ENCODE data around the gene TTLL11.
"Not testable (repeated sequence)": the region's sequence is repeated elsewhere in the genome, so short reads cannot be mapped to it uniquely, and the experiment has no call there.

Gene TTLL11

GRCh38 chr9:122039234-122039633, 53.9 kb downstream of the TTLL11 start:
- no peak for DNase-seq

DNA sequence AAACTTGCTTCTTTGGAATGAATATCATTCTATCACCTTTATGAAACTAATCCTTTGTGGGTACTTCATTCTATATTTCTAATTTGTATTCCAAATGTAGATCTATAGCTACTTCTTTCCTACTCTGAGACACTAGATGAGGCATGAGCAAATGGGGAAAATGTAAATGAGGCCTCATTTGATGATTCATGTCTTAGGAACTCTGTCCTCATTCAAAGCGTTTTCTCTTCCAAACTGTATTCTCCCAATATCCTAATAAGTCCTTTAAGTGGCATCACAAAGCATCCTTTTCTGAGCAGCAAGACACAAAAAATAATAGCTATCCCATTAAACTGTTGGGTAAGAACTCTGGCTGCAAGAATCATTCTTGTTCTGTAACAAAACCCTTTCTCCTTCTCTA, 56.1 kb downstream of the TTLL11 start:
- no peak for DNase-seq

DNA sequence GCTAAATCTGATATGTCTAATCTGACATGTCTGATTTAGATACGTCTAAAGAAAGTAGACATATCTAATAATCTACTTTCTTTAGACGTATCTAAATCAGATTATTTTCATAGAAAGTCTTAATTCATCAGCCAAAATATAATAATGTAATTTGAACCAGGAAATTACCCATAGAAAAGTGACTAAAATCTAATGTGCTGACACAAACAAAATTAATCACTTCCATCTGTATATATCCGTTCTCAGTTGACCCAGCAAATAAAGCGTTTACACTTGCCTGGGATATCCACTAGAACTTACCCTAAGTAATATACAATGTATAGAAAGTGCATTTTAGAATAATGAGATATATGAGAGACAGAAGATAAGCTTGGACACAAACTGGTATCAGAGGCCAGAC, 56.7 kb downstream of the TTLL11 start:
- no peak for DNase-seq

DNA sequence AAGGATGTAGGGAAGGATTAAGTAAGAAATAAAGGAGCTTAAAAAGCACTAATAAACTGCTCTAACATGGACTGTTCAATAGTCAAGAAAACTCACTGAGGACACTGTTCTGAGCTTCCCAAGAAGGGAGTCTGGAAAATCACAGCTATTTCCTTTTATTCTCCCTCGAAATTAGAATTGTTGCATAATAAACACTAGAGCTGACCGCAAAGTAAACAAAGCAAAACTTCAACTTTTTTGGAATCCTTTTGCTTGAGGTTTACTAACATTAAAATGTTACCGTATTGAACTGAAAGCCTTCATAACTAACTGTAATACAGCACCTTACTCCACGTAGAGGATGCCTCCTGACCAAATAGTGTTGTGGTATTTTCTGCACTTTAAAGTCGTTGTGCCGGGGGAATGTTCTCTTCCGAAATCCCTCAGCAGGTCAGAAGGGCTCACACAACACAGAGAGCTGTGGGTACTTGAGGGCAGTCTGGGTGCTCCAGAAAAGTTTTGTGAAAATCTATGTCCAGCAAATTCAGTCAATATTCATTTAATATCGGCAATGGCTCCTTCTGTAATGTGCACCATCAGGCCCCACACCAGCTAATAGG, 59.2 kb downstream of the TTLL11 start:
- DNase-seq: no peak

DNA sequence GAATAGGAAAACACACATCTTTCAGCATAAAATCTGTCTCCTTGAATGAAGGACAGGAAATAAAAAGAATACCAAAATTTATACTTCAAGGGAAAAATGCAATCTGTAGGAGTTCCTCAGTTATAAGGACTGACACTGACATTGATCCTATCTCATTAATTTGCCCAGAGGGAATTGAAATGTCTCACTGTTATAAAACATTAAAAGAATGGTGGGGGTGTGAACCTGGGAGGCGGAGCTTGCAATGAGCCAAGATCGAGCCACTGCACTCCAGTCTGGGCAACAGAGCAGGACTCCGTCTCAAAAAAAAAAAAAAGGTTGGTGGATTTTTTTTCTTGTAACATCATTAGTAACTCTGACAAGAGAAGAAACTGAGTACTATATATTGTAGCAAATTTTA, 60.8 kb downstream of the TTLL11 start:
- no peak for DNase-seq

- DNase-seq: no peak
These were observed 61.3 kb downstream of the TTLL11 start for GRCh38 chr9:122031776-122032175.

DNA sequence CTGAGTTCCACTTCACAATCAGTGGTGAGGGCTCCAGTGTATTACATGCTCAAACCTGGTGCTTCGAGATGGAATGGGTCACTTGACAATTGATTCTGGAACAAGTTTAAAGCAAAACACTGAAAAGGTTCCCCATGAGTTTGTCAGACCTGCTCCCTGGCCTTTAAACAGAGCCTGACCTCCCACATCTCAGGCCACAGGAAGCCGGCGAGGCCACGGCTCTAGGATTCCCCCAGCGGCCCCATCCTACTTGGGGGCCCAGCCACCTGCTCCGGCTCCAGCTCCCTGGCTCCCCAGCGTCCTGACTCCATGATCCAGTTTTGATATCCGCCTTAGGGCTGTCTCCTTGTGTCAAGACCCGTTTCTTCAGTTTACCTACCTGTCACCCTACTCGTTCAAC, 62.0 kb downstream of the TTLL11 start:
- DNase-seq: no peak

GRCh38 chr9:122030357-122030756, 62.8 kb downstream of the TTLL11 start:
- DNase-seq: no peak

DNA sequence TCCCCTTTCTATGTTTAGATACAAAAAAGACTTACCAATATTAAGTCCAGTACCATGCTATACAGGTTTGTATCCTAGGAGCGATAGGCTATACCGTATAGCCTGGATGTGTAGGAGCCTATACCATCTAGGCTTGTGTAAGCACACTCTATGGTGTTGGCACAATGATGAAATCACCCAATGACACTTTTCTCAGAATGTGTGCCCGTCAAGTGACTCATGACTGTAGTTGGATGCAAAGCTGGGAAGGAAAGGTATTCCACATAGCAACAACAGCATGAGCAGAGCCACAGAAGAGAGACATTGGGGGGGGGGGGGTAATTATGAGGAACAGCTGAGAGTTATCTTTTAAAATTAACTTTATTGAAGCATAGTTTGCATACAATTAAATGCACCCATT, 63.2 kb downstream of the TTLL11 start:
- DNase-seq: no peak

DNA sequence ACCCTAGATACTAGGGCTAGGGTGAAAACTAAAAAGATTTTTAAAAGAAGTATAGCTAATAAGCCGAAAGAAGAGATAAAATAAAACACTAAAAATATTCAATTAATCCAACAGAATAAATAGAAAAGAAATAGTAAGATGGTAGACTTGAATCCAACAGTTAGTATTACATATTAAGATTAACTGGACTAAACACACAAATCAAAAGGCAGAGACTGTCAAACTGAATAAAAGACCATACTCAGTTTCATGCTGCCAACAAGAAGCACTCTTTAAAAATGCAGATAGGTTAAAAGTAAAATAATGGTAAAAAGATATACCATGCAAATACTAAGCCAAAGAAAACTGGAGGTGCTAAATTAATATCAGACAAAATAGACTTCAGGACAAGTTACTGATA, 65.0 kb downstream of the TTLL11 start:
- no peak for DNase-seq

GRCh38 chr9:122020398-122020797, 72.7 kb downstream of the TTLL11 start:
- DNase-seq: no peak

DNA sequence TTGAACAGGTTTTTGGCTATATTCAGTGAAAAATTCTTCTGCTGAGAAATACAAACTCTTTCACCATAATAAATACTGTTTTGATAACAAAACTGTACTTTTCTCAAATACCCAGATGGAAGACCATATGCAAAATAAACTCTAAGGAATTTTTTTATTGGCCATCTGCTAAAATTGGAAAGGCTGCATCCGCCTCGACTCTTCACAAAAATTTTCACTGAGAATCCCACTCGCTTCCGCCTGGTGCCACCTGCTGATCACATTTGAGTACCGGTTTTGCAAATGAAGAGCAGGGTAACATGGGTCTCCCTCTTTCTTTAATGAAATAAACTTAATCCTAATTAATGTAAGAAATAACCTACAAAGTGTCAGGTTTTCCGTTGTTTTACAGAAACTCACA, 76.4 kb downstream of the TTLL11 start:
- DNase-seq: no peak

- no peak for DNase-seq
These were observed 76.8 kb downstream of the TTLL11 start for GRCh38 chr9:122016309-122016708.

- no peak for DNase-seq
These were observed 77.8 kb downstream of the TTLL11 start for GRCh38 chr9:122015170-122015821.

DNA sequence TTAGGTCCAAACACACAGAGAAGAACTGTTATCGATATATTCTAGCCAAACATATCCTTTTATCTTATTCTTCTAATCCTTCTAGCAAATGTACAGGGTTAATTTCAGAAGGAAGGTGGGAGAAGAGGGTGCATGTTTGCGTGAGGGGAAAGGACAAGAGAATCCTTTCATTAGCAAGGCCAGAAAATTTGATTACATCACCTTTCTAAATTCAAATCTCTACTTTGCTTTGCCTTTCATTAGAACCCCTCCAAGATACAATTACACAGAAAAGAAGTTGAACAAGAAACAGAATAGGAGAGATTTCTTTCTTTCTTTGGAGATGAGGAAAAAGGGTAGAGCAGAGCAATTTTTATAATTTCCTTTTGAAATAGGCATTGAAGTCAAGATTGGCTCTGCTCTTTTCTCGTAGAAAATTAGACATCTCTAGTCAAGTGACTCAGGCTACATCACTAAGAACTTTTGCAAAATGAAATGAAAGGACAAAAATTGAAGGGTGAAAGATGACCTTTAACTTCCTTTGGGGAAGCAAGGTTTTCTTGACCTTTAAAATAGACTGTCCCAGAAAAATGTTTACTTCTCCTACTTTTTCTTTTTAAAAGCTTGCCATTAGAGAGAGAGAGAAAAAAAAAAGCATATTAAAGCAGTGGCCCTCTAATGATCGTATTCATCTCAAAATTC, 81.2 kb downstream of the TTLL11 start:
- no peak for DNase-seq

DNA sequence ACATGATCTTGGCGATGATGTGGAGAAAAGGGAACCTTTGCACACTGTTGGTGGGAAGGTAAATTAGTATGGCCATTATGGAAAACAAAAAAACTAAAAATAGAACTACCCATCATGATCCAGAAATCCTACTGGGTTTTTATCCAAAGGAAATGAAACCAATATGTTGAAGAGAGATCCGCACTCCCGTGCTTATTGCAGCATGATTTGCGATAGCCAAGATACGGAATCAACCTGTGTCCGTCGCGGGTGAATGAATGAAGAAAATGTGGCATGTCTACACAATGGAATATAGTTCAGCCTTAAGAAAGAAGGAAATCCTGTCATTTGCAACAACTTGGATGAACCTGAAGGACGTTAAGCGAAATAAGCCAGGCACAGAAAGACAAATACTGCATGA, 84.5 kb downstream of the TTLL11 start:
- DNase-seq: no peak

DNA sequence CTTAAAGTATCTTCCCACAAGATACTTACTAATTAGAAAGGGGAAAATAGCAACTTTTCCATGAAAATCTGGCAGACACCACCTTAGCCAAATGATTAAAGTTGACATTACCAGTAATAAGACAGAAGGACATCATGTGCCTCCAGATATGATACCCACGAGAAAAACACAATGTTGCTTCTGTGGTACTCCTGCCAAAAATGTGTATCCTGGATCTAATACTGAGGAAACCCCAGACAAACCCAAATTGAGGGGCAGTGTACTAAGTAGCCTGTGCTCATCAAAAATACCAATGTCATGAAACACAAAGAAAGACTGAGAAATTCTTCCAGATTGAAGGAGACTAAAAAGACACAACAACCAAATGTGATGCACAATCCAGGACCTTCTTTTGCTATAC, 85.3 kb downstream of the TTLL11 start:
- DNase-seq: no peak

DNA sequence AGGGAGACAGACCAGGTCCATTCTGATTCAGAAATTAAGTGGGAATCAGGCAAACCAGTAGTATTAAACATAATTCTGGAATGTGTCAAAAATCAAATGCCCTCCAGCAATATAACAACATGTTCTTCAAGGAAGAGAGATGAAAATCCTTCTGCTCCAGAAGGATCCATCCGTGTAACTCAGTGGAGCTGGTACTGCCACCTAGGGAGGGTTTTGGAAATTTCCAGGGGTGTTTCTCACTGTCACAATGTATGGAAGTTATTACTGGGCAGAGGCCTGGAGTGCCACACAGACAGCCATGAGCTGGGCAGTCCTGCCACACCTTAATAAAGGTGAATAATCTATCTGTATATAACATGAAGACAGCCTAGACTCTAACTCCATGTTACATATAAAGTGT, 87.5 kb downstream of the TTLL11 start:
- DNase-seq: no peak

DNA sequence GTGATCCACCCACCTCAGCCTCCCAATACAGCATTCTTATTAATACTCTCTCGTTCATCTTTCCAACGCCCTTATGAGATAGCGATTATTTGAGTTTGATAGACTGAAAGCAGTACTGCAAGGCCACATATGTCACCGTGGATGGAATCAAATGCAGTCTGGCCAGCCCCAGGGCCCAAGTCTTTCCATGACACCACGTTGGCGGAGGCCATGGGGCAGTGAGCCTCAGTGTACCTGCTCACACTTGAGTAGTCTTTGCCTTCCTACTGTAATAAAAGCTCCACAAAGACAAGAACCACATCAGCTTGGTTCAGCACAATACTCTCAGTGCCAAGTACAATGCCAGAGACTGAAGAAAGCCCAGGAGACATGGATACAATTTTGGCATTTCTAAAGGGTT, 88.5 kb downstream of the TTLL11 start:
- DNase-seq: no peak

- no peak for DNase-seq
These were observed 91.5 kb downstream of the TTLL11 start for GRCh38 chr9:122001491-122002201.

DNA sequence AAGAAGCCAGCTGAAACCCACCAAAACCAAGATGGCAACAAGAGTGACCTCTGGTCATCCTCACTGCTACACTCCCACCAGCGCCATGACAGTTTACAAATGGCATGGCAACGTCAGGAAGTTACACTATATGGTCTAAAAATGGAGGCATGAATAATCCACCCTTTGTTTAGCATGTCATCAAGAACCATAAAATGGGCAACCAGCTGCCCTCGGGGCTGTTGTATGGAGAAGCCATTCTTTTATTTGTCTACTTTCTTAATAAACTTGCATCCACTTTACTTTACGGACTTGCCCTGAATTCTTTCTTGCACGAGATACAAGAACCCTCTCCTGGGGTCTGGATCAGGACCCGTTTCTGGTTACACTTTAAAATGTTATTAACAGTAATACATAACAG, 92.6 kb downstream of the TTLL11 start:
- DNase-seq: not testable (repeated sequence)

DNA sequence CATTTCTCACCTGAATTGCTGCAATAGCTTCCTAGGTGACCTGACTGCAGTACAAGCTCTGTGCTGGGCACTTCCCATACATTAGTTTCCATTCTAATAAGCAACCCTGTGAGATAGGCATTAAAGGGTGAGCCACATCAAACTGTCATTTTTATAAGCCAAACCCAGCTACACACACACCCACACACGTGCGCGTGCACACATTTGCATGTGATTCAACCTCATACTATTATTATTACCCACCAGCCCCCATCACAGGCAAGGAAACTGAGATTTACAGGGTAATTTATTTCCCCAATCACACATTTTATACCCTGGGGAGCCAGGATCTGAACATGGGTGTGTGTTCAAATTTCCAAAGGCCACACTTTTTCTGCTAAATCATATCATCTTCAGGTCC, 93.6 kb downstream of the TTLL11 start:
- DNase-seq: no peak

DNA sequence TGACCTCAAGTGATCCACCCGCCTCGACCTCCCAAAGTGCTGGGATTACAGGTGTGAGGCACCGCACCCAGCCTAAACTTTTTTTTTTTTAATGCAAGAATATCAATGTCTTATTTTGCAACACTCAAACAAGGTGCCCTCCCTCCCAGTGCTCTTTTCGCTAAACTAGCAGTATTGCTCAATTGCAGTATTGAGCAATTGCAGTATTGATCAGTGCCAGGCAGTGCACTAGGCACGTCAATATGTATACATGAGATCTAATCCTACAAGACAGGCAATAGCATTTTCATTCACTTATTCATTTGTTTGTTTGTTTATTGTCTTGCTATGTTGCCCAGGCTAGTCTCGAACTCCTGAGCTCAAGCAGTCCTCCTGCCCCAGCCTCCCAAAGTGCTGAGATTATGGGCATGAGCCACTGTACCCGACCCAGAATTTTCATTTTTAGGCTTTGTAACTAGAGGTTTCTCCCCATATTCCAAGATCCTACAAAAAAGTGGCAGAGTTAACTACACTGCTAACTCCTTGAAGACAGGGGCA, 94.5 kb downstream of the TTLL11 start:
- DNase-seq: no peak

GRCh38 chr9:121997791-121998190, 95.3 kb downstream of the TTLL11 start:
- no peak for DNase-seq
